PC-3 (cell line): Measurements from ENCODE around the gene MYO16. TPM values are rescaled to one million over a fixed set of nuclear protein-coding genes. Genes with fewer than 3 reads are reported as not detected.
A peak's percentile ranks its signal among the peaks of the same experiment; 100 is the strongest.

Experiments
- ATAC-seq: fragments of 200-7000 bp; cut with Tn5 transposase; 2 replicates; pipeline ENCODE4 v1.9.1; 2020; ENCODE audit warnings: mild to moderate bottlenecking, moderate library complexity
- BruUV-seq: library from RNA; stranded (reverse); fragments of 400-500 nt; replicated peaks from 2 replicates; lab custom pipeline; 2021; lab: Mats Ljungman, UMichigan
- CTCF ChIA-PET: fragments of 300-600 bp; sonication (Branson Sonifier 250); formaldehyde crosslinking; loops from one replicate; lab custom pipeline; 2022; ENCODE audit warnings: antibody characterized with exemption; lab: Charles Lee
- POLR2A ChIA-PET: fragments of 300-600 bp; sonication (Branson Sonifier 250); formaldehyde crosslinking; loops from one replicate; lab custom pipeline; 2022; ENCODE audit warnings: antibody characterized with exemption; ENCODE audit not compliant: unreplicated experiment; lab: Charles Lee
- DNase-seq: peaks from one replicate; pipeline ENCODE4 v3.0.0-alpha.2; 2015
- H2AFZ ChIP-seq: fragments of 300-600 bp; sonication (generic); 2 replicates; pipeline ENCODE4 v1.6.0; 2016; ENCODE audit warnings: antibody characterized with exemption, low read length
- H3F3A ChIP-seq: fragments of 300-600 bp; sonication (generic); one replicate; pipeline ENCODE4 v1.6.0; 2017; ENCODE audit warnings: antibody characterized with exemption, low read length, control low read depth, mild to moderate bottlenecking; ENCODE audit not compliant: unreplicated experiment
- H3K27ac ChIP-seq: fragments of 300-600 bp; sonication (generic); 2 replicates; pipeline ENCODE4 v1.5.1; 2016; ENCODE audit warnings: mild to moderate bottlenecking, low read length
- H3K27me3 ChIP-seq: fragments of 300-600 bp; sonication (generic); 2 replicates; pipeline ENCODE4 v1.6.1; 2016; ENCODE audit warnings: low read length, mixed read lengths
- H3K36me3 ChIP-seq: fragments of 300-600 bp; sonication (generic); 2 replicates; pipeline ENCODE4 v1.6.1; 2016; ENCODE audit warnings: low read depth, mixed run types, low read length, mixed read lengths
- H3K4me1 ChIP-seq: fragments of 300-600 bp; sonication (generic); 2 replicates; pipeline ENCODE4 v1.5.1; 2016; ENCODE audit warnings: low read length; ENCODE audit not compliant: insufficient read depth
- H3K4me2 ChIP-seq: fragments of 300-600 bp; sonication (generic); 2 replicates; pipeline ENCODE4 v1.6.0; 2016; ENCODE audit warnings: low read length
- H3K4me3 ChIP-seq: fragments of 300-600 bp; sonication (generic); 2 replicates; pipeline ENCODE4 v1.5.1; 2016; ENCODE audit warnings: mild to moderate bottlenecking, low read length, mixed read lengths
- H3K79me2 ChIP-seq: fragments of 300-600 bp; sonication (generic); 2 replicates; pipeline ENCODE4 v1.6.1; 2017; ENCODE audit warnings: low read length, mixed read lengths
- H3K9ac ChIP-seq: fragments of 300-600 bp; sonication (generic); 2 replicates; pipeline ENCODE4 v1.6.0; 2016; ENCODE audit warnings: mild to moderate bottlenecking, low read length
- H3K9me2 ChIP-seq: fragments of 300-600 bp; sonication (generic); replicated peaks from 2 replicates; pipeline ENCODE4 v1.6.1; 2016; ENCODE audit warnings: mixed run types, low read length, mixed read lengths
- H3K9me3 ChIP-seq: fragments of 300-600 bp; sonication (generic); 2 replicates; pipeline ENCODE4 v1.6.1; 2016; ENCODE audit warnings: low read length, mixed read lengths
- H4K20me1 ChIP-seq: fragments of 300-600 bp; sonication (generic); 2 replicates; pipeline ENCODE4 v1.6.1; 2016; ENCODE audit warnings: low read length, mixed read lengths
- CTCF ChIP-seq: fragments of 300-600 bp; sonication (generic); conservative IDR thresholded peaks from 2 replicates; pipeline ENCODE4 v1.5.1; 2017; ENCODE audit warnings: antibody characterized with exemption, low read depth, mild to moderate bottlenecking, low read length
- EZH2 ChIP-seq: fragments of 300-600 bp; sonication (generic); IDR thresholded peaks from one replicate; pipeline ENCODE4 v1.6.1; 2017; ENCODE audit warnings: antibody characterized with exemption, mild to moderate bottlenecking, low read length; ENCODE audit not compliant: unreplicated experiment
- EZH2phosphoT487 ChIP-seq: fragments of 300-600 bp; sonication (generic); IDR thresholded peaks from 2 replicates; pipeline ENCODE4 v1.6.1; 2018; ENCODE audit warnings: mild to moderate bottlenecking, antibody characterized with exemption, low read length, borderline replicate concordance
- intact Hi-C: fragments of 100-400 bp; cut with micrococcal nuclease; formaldehyde crosslinking; loops from 2 replicates; pipeline ENCODE4 v1.9.0; 2023
- total RNA-seq: library from RNA; depleted of rRNA; stranded (reverse); fragments of >200 nt; gene quantifications from 2 replicates; pipeline ENCODE4 v1.2.3, GENCODE V29; 2014

MYO16 gene
- total RNA-seq, 1 experiment from 2014 or later = not detected

- intact Hi-C loops = no loop called here
- H3K36me3 ChIP-seq = no peaks in the 10 kb centered on the region
- H3K4me2 ChIP-seq = no peak overlapping the region
- H3K9ac ChIP-seq = no peak overlapping the region
- BruUV-seq = no TSS peak
- H3K9me2 ChIP-seq = no peaks in the 10 kb centered on the region
- no peaks in the 10 kb centered on the region for H3F3A ChIP-seq
- DNase-seq (no peak), ATAC-seq (no peak)
- ChIA-PET POLR2A (no interaction called here), CTCF (no interaction called here)
- no peak overlapping the region for H2AFZ ChIP-seq
- no peaks in the 10 kb centered on the region for H4K20me1 ChIP-seq
- no peaks in the 10 kb centered on the region for H3K79me2 ChIP-seq
- peaks cover 8% of the 10 kb centered on the region for H3K4me1 ChIP-seq
- TF ChIP-seq CTCF = no peak
- no peak for TF ChIP-seq EZH2phosphoT487
- no peak for TF ChIP-seq EZH2
- H3K4me3 ChIP-seq = no peak overlapping the region
- H3K9me3 ChIP-seq = no peaks in the 10 kb centered on the region
- H3K27ac ChIP-seq = no peak overlapping the region
- H3K27me3 ChIP-seq = no peaks in the 10 kb centered on the region
Measured at GRCh38 chr13:108702171-108702570, 72.8 kb downstream of the MYO16 start.

- Histone ChIP-seq H3K27ac (no peak overlapping the region), H4K20me1 (no peaks in the 10 kb centered on the region), H3K79me2 (no peaks in the 10 kb centered on the region), H2AFZ (no peak overlapping the region), H3K27me3 (peaks cover 5% of the 10 kb centered on the region; the same call in 1 of the 2 replicates), H3K9me2 (no peaks in the 10 kb centered on the region), H3K9me3 (no peaks in the 10 kb centered on the region), H3K4me3 (no peak overlapping the region), H3K36me3 (no peaks in the 10 kb centered on the region), H3F3A (no peaks in the 10 kb centered on the region), H3K9ac (no peak overlapping the region), H3K4me1 (peaks cover 8% of the 10 kb centered on the region), H3K4me2 (no peak overlapping the region)
- ChIA-PET CTCF (no interaction called here), POLR2A (no interaction called here)
- peak; percentile 16 for DNase-seq
- intact Hi-C loops = no loop called here
- TF ChIP-seq EZH2phosphoT487 (no peak), EZH2 (no peak), CTCF (no peak)
- no TSS peak for BruUV-seq
- no peak for ATAC-seq
Measured at GRCh38 chr13:108705031-108705430, 75.6 kb downstream of the MYO16 start.

GRCh38 chr13:108707584-108707983 is 78.2 kb downstream of the MYO16 start:
- H3K27ac ChIP-seq = no peak overlapping the region
- TF ChIP-seq EZH2 (no peak), EZH2phosphoT487 (no peak), CTCF (no peak)
- no peaks in the 10 kb centered on the region for H4K20me1 ChIP-seq
- POLR2A ChIA-PET = no interaction called here
- H3K4me3 ChIP-seq = no peak overlapping the region
- BruUV-seq = no TSS peak
- H3K4me2 ChIP-seq = no peak overlapping the region
- ATAC-seq = no peak
- CTCF ChIA-PET = no interaction called here
- H3K79me2 ChIP-seq = no peaks in the 10 kb centered on the region
- H3K36me3 ChIP-seq = no peaks in the 10 kb centered on the region
- DNase-seq = no peak
- no peak overlapping the region for H2AFZ ChIP-seq
- no peaks in the 10 kb centered on the region for H3K9me3 ChIP-seq
- intact Hi-C loops = no loop called here
- H3K9ac ChIP-seq = no peak overlapping the region
- no peaks in the 10 kb centered on the region for H3K9me2 ChIP-seq
- no peaks in the 10 kb centered on the region for H3F3A ChIP-seq
- no peaks in the 10 kb centered on the region for H3K4me1 ChIP-seq
- H3K27me3 ChIP-seq = peaks cover 9% of the 10 kb centered on the region; the same call in 1 of the 2 replicates
